Measurements from ENCODE around the gene C1QTNF8.
A peak's percentile ranks its signal among the peaks of the same experiment; 100 is the strongest.

Gene C1QTNF8

DNA sequence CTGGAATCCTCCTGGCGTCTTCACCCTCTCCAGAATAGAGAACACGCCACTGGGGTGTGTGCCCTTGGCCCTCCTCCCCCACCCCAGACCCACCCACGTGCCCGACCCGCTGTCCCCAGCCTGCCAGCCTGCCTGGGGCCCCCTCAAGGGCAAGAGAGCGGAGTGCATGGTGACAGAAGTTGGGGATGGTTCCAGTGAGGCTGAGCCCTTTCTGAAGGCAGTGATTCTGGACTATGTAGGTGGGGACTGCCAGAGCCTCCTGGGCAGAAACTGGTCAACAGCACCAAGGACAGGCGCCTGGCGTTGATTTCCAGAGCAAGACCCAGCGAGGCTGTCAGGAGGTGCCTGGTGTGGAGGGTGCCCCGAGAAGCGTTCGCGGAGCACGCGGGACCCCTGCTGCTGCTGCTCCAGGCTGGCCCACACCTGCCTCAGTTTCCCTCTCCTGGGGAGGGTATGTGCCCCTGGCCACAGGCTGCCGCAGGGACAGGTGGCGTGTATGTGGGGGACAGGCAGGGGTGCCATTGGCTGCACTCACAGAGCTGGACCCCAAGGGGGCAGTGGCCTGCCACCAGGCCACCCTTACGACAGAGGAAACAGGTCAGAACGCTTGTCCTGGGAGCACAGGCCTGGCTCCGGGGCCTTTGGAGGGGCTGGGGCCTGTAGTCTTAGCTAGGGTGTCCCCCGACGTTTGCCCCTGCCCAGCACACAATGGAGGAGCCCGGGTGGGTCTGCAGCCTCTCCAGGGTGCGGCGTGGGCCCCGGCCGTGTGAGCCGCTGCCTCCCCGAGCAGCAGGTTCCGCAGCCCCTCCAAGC is 22.3 kb downstream of the C1QTNF8 start:
- no peak for DNase-seq

DNA sequence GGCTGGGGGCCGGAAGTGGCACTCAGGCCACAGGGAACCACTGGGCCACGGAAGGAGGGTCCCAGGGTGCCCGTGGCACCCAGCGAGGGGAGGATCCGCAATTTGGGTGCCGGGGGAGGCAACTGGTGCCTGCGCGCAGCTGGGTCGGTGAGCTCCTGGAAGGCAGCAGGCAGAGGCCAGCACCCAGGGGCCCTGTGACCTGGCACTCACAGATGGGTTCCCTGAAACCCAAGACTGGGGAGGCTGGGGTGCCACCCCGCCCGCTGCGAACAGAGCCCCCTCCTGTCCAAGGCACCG is 22.8 kb downstream of the C1QTNF8 start:
- DNase-seq: no peak

DNA sequence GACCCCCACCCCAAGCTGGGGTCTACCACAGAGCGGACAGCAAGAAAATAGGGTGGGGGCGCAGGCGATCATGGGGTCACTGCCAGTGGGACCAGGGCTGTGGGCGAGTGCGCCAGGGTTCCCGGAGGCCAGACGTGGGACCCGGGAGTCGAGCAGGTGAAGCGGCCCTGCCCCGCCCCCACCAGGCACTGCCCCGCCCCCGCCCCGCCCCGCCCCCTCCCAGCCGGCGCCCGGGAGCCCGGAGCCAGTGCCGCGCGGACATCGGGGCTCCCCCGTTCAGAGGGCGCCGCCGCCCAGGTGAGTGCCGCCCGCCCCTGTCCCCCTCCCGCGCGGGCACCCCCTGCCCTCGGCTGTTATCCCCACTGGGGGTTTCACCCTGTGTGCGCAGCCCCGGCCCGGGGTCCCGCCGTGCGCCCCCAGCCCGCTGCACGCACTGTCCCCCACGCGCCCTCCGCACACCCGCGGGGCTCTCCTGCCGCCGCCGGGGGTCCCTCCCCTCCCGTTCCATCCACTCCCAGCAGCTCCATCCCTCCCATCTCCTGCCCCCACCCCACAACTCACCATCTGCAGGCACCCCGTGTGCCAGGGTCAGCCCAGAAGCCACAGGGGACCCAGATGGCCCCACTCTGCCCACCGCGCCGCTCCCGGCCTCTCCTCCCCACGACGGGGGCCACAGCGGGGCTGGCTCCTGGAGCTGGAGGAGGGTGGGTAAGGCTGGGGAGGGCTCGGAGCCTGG is 23.4 kb downstream of the C1QTNF8 start, which contains the start of gene SSTR5:
Gene SSTR5, plus strand, starts transcription at position 222 of the 736 bp plus-strand sequence. CDS start 6,122 bp downstream, outside the sequence.
- no peak for DNase-seq

DNA sequence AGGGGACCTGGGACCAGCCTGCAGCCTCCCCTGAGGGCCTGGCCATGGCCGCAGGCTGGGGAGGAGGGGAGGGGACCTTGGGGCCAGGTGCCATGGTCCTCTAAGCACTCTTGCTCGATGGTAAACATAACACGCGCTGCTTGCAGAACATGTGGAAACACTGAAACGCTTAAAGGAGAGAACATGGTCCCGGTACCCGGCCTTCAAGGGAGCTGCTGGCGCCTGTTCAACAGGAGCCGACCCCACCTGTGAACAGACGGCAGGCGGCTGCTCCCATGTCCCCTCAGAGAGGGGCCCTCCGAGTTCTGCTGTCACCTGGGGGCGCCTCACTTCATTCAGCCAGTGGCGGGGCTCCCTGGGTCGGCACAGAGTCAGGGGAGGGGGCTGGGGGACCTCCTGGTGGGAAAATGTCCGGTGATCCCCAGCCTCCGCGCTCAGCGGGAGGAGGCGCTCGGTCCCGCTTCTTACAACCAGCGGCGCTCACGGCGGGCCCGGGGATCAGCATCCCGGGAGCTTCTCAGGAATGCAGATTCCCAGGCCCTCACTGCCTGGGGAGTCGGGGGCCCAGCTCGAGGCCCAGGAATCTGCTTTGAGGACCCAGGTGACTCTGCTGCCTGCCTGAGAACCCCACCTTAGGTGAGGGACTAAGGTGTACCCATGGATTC is 24.4 kb downstream of the C1QTNF8 start:
- DNase-seq: no peak

DNA sequence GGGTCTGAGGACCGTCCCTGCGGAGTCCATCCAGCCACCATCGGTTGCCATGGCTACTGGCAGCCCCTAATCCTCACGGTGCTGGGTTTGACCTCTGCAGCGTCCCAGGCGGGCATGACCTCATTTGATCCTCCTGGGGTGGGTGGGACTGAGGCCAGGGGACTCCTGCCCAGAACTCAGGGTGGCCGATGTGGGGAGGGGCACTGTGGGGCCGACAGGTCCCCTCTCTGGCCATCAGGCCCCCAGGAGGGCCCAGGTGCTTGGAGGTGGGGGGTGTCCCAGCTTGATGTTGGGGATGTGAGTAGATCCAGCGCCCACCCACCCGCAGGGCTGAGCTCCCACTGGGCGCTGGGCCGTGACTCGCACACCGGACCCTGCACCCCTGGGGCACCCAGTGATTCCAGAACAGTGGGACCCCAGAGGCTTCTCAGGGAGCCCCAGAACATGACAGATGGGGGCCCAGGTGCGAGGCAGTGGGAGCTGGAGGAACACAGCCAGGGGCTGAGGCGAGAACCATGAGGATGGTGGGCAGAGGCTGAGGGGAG is 25.1 kb downstream of the C1QTNF8 start:
- DNase-seq: no peak

DNA sequence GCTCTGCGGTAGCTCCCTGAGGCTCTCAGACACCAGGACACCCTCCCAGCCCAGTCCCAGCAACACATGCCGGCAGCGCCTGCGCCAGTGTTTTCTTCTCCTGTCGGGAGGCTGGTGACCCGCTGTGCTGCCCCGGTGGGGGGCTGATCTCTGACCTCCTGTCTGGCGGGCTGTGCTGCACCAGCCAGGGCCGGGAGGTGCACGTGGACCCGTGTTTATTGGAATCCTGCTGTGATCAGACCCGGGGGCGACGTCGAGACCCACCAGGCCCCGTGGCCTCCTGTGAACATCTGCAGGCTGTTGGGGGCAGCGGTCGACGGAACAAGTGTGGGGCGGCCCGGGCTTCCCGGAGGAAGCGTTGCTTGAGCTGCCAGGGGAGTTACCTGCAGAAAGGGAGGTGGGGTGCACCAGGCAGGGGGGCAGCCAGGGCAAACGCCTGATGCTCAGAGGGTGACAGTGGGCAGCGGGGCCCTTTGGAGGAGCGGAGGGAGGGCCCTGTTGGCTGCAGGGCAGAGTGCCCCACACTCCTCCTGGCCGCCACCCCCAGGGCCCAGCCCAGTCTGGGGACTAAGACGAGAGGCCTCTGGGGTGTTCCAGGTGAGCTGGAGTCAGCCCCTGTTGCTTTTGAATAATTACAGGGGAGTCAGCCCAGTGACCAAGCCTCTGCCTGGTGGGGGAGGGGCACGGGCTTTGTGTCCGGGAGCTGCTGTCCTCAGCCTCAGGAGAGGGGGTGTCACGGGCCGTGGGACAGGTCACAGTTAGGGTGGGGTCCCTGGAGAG is 25.8 kb downstream of the C1QTNF8 start:
- DNase-seq: no peak

DNA sequence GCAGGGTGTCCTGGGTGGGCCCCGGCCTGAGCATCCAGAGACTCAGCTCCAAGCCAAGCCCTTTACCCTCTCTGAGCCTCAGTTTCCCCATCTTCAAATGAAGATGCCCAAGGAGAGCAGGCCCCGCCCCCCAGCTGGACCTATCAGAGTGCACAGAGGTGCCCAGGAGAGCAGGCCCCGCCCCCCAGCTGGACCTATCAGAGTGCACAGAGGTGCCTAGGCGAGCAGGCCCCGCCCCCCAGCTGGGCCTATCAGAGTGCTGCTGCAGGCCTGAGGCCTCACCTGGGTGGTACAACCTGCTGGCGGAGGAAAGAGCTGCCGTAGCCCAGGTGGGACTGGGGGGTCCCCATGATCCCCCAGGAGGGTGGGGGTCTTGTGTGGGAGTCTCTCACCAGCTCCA is 26.9 kb downstream of the C1QTNF8 start:
- DNase-seq: no peak

DNA sequence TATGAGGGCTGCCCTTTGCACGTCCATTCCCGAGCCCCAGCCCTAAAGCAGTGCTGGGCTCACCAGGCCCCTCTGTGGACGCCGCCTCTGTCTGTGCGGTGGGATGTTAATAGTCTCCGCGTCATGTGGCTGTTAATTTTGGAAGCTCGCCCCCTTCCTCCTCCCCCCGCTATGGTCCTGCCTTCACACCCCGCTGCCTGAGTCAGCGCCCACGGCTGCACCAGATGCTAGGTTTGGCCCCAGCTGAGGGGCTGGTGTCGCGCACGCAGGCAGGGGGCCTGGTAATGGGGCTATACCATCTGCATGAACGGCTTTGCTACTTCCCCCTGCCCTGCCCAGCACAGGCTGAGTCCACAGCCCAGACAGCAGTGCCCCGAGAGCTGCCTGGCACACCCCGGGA is 27.6 kb downstream of the C1QTNF8 start:
- DNase-seq: no peak

DNA sequence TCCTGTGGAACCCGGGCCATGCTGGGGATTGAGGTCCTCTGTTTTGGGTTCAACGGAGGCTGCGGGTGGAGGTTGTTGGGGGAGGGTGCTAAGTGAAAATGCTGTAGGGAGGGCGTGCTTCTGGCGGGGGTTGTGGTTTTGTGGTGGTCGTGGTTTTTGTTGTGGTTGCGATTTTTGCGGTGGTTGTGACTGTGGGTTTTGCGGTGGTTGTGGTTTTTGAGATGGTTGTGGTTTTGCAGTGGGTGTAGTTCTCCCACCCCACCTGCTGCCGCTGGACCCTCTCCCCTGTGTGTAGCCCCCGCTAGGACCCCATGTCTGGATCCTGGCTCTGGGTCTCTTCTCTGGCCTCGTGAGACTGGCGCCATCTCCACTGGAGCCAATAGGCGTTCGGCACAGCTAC is 28.4 kb downstream of the C1QTNF8 start:
- DNase-seq: no peak

DNA sequence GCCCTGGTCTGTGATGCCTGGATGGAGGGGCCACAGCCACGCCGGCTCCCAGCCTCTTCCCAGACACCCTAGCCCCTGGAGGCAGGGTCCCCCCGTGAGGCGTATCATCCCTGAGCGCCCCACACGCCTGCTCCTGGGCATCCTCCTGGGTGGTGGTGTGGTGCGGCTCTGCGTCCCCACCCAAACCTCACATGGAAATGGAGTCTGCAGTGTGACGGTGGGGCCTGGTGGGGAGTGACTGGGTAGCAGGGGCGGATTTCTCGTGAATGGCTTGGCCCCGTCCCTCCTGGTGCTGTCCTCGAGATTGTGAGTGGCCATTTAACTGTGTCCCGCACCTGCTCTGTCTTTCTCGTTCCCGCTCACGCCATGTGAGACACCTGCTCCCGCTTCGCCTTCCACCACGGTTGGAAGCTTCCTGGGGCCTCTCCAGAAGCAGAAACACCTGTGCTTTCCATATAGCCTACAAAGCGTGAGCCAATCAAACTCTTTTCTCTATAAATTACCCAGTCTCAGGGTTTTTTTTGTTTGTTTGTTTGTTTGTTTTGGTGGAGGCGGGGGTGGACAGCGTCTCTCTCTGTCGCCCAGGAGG is 29.4 kb downstream of the C1QTNF8 start:
- DNase-seq: no peak

DNA sequence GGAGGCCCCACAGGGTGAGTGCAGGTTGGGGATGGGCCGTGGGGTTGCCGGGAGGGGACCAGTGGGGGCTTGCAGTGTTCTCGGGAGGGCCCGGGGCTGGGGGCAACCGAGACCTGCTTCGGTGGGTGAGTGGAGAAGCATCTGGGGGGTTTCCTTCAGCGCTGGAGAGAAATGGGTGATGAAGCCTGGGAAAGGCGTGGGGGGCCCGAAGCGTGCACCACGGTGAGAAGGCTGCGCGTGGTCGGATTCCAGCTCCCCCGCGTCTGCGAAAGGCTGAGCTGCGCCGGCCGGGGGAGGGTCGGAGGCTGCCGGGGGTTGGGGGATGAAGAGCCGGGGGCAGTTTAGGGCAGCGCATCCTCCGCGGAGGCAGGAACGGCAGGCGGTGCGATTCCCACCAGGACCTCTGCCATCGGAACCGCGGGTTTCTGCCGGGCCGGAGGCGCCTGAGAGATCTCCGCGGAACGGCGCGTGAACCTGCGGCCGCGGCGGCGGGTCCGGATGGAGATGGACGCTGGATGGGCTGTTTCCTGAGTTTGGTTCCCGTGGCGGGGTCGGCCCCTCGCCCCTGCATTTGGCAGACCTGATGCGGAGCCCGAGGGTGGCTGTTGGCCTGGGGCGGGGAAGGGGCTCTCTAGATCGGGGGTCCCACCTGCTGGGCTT is 30.4 kb downstream of the C1QTNF8 start:
- no peak for DNase-seq

DNA sequence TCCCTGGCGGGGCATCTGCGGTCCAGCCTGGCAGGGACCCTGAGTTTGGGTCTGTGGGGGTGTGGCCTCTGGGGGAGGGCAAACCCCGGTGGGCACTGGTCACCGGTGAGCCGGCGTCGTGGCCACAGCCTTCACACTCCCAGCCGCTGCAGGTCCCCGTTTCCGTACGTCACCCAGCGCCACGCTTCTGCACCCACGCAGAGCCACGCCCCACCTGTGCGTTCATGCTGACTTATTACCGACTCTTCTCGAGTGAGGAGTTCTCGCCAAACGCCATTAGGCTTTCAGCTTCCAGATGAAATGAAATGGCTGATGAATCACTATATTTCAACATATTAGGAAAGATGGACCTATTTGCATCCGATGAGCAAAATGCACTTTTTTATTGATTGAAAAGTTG is 32.3 kb downstream of the C1QTNF8 start:
- DNase-seq: no peak

DNA sequence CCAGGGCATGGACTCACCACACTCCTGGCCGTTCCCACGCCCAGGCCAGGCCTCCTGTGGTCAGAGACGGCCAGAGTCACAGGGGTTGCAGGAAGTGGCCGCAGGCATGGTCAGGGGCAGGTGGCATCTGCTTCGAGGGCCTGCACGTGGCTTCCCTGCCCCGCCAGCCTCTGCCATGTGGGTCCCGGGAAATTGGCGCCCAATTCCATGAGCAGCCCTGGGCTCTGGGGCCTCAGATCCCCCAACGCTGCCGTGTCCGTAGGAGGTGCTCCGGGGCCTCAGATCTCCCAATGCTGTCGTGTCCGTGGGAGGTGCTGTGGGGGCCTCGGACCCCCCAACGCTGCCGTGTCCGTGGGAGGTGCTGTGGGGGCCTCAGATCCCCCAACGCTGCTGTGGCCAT is 33.1 kb downstream of the C1QTNF8 start:
- DNase-seq: no peak

DNA sequence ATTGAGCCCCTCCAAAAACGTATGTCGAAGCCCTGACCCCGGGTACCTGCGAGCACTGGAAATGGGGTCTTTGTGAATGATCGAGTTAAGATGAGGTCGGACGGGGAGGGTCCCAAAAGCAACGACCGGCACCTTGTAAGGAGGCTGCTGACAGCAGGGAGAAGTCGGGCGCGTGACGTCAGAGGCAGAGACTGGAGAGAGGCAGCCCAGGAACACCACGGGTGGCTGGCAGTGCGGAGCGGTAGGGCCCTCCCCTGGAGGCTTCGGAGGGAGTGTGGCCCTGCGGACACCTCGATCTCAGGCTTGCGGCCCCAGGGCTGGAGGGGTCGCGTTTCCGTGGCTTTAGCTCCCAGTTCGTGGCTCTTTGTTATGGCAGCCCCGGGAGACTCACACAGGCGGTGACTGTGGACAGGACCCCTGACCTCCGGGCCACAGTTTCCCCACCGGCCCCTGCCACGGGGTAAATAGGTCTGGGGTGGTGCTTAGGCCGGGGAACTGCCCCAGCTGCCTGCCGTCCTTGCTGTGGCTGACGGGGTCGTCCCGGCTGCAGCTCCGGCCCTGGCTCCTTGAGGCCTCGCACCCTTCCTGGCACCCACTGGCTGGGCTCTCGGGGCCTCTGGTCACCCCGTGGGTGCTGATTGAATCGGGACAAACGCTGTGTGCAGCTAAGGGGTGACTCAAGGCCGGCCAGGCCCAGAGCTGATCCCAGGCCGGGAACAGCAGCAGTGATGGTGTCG is 34.1 kb downstream of the C1QTNF8 start:
- DNase-seq: no peak

DNA sequence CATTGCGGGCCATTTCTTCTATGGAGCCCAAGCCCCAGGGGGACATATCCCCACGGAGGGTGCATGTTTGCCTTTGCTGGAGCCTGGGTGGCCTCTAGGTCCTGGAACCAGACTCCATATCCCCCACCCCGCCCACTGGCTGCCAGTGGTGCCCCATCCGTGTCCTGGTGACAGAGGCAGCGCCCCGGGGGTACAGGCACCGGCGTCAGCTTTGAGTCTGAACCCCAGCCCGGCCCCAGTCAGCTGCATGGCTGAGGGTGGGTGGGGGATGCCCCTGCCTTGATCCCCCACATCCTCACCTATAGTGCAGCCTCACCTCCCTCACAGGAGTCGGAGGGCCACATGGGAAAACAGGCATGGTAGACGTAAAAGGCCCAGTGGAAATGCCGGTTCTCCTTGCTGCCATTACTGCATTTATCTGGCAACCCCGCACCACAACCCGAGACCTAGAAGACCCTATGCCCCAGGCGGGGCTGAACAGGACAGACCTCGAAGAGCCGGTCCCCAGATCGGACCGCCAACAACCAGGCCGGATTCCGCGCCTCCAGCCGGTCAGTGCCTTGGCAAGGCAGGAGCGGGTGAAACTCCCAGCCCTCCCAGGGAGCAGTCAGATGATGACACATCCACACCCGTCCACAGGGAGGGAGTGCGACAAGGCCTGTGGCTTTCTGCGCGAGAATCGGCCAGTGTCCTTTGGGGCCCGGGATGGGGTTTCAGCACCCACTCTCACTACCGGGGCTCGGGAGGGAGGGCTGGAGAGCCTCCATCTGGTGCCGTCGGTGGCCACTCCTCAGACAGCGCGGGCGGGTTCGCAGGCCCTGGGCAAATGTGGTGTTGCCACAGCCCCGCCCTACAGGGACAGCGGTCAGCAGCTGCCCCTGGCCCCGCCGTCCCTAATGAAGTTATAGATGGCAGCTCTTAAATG is 35.4 kb downstream of the C1QTNF8 start:
- no peak for DNase-seq

DNA sequence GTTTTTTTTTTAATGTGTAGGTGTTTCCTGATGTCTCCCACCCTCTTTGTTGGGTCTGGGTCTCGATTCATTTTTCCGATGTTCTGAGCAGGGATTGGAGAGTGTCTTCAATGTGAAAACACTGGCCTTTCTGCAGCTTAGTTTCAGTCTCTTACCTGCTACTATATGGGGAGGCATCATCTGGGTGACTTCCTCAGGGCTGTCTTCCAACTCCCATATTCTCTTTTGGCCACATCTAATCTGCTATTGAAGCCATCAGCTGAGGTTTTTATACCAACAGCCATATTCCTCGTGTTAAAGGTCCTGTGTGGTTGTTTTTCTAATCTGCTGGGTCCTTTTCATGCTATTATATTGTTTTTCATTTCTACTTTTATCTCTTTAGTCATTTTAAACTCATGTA is 36.7 kb downstream of the C1QTNF8 start:
- no peak for DNase-seq

DNA sequence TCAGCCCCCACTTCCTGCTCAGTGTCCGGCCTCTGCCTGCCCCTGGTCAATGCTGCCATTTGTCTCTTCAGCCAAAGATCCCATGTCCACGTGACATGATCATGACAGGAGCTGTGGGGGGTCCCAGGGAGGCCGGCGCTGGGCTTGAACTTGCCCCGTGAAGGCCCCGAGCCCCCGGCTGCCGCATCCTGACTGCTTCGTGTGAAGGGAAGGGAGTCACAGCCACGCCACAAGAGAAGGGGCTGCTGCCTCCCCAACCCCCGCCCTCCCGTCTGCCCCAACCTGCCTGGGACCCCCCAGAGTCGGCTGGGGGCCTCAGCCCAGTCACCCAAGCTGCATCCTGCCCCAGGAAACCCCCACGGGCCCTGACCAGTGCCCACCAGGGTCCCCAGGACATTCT is 37.8 kb downstream of the C1QTNF8 start:
- DNase-seq: no peak

DNA sequence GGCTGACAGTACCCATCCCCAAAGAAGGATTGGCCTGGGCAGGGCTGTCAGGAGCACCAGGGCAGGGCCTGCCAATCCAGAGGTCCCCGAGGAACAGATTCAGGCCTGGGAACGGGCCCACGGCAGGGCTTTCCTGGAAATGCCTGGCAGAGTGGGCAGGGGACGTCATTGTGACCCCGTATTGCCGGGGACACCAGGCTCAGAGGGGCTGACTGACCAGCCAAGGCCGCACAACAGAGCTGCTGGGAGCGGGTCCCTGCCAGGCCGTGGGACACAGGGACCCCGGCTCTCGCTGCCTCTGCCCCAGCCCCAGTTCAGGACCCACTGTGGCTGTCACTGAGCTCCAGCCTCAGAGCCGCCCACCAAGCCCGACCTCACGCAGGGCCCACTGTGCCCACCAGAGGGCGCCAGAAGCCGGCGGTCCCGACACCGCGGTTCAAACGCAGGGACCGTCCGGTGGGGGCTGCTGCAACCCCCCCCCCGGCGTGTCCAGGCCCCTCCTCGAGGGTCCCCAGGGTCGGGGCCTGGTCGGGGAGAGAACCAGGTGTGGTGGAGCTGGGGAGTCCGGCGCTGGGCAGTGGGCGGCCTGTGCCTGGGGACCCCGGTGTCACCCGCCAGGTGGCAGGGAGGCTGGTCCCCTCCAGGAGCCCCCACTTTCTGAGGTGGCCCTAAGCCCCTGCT is 38.7 kb downstream of the C1QTNF8 start:
- DNase-seq: peak; percentile 59

DNA sequence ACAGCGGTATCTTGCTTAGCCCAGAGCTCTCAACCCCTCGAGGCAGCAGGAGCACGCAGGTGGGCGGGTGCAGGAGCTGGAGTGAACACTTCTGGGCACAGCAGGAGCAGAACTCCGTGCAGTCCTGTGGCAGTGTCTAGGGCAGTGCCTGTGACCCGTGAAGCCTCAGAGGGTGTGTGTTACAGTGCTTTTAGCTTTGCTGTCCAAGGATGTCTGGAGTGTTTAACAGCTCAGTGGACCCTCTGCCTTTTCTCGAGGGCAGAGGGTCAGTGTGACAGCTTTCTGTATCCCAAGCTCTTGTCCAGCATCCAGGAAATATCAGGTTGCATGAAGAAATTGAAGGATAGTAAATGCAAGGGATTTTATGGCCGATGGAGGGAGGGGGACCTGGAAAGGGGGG is 39.8 kb downstream of the C1QTNF8 start:
- DNase-seq: no peak

DNA sequence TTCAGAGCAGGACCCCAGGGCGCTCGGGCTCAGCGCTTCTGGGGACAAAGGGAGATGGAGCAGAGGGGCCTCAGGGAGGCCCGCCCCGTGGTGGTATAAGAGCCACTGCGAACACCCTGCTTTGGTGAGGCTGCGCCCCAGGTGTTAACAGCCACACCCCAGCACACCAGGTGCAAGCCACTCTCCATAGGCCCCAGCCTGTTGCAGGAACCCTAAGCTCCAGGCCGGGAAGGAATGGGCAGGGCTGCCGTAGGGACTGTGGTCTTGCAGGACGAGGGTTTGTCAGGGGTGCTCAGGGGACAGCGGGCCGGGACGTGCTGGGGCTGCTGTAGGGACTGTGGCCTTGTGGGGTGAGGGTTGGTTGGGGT is 40.5 kb downstream of the C1QTNF8 start:
- no peak for DNase-seq
